Stimulated activated CD4-positive, alpha-beta T cell treated with anti-CD3 and anti-CD28 coated beads, Interleukin-4, amount 100 ng/mL, for 24 hours (primary cell): ENCODE data around the gene ATXN2L.
"Not testable (repeated sequence)": the region's sequence is repeated elsewhere in the genome, so short reads cannot be mapped to it uniquely, and the experiment has no call there.

Experiments
- DNase-seq: peaks from one replicate; pipeline ENCODE4 v3.0.0-alpha.2; 2020

Gene ATXN2L, protein sequence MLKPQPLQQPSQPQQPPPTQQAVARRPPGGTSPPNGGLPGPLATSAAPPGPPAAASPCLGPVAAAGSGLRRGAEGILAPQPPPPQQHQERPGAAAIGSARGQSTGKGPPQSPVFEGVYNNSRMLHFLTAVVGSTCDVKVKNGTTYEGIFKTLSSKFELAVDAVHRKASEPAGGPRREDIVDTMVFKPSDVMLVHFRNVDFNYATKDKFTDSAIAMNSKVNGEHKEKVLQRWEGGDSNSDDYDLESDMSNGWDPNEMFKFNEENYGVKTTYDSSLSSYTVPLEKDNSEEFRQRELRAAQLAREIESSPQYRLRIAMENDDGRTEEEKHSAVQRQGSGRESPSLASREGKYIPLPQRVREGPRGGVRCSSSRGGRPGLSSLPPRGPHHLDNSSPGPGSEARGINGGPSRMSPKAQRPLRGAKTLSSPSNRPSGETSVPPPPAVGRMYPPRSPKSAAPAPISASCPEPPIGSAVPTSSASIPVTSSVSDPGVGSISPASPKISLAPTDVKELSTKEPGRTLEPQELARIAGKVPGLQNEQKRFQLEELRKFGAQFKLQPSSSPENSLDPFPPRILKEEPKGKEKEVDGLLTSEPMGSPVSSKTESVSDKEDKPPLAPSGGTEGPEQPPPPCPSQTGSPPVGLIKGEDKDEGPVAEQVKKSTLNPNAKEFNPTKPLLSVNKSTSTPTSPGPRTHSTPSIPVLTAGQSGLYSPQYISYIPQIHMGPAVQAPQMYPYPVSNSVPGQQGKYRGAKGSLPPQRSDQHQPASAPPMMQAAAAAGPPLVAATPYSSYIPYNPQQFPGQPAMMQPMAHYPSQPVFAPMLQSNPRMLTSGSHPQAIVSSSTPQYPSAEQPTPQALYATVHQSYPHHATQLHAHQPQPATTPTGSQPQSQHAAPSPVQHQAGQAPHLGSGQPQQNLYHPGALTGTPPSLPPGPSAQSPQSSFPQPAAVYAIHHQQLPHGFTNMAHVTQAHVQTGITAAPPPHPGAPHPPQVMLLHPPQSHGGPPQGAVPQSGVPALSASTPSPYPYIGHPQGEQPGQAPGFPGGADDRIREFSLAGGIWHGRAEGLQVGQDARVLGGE

DNA sequence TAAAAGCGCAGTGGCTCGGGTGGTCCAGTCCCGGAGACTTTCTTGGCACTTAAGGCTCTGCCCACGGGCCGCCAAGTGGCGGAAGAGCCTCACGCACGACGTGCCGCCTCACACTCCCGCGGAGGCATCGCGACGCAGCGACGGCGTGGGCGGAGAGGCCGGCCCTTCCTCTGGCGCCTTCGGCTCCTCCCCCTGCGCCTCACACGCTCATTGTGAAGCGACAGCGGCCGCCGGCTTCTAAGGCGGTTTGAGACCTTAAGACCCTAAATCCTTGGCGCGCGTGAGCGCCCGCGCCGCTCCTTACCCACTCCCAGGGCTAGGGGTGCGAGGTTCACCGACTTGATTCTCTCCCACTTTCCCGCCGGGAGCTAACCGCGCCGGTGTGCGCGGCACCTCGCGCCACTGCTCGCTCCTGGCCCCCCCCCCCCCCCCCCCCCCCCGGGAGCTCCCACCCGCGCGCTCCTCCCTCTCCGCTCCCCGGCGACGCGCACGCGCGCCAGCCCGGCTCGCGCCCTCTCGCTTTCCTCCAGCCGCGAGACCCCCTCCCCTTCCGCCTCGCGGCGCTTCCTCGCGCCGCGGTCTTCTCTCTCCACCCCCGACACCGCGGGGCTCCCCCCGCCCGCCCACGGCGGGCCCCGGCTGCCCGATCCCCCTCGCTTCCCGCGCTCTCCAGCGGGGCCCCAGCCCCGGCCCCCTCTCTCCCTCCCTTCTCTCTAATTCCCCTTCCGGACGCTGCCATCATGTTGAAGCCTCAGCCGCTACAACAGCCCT lies at the start of gene ATXN2L:
TSS of gene ATXN2L (plus strand) at position 480 of the 771 bp plus-strand sequence. CDS start at position 741, 261 bp downstream.
- DNase-seq: peak; percentile 96

DNA sequence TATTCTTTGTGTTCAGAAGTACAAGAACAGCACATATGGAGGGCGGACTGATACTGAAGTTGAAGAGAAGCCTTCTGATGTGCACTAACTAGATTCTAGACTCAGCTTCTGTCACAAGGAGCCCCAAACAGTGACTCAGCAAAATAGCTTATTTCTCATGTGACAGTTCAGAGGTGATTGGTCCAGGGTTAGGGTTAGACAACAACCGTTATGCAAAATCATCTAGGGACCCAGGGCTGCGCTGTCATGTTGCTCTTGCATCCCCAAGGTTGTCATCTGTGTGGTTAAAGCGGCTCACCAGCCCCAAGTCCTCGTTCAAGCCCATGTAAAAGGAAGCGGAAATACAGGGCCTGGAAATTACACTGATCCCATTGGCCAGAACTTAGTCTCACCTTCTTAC lies 41.1 kb upstream of the ATXN2L start:
- DNase-seq: not testable (repeated sequence)

DNA sequence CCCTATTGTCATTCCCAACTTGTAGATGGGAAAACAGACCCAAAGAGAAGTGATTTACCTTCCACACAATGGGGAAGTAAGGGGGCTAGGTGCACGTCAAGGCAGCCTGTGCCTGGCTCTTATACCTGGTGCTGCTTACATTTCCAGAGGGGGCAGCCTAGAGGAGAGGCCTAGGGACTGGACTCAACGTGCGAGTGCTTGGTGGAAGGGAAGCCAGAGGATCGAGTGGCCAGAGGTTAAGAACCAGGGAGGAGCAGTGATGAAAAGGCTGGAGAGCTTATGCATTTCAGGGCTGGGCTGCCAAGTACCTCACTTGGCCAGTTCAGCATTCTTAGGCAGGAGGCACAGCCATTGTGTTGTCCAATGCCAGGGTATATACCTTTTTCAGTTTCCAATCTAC lies 40.4 kb upstream of the ATXN2L start:
- not testable (repeated sequence) for DNase-seq

DNA sequence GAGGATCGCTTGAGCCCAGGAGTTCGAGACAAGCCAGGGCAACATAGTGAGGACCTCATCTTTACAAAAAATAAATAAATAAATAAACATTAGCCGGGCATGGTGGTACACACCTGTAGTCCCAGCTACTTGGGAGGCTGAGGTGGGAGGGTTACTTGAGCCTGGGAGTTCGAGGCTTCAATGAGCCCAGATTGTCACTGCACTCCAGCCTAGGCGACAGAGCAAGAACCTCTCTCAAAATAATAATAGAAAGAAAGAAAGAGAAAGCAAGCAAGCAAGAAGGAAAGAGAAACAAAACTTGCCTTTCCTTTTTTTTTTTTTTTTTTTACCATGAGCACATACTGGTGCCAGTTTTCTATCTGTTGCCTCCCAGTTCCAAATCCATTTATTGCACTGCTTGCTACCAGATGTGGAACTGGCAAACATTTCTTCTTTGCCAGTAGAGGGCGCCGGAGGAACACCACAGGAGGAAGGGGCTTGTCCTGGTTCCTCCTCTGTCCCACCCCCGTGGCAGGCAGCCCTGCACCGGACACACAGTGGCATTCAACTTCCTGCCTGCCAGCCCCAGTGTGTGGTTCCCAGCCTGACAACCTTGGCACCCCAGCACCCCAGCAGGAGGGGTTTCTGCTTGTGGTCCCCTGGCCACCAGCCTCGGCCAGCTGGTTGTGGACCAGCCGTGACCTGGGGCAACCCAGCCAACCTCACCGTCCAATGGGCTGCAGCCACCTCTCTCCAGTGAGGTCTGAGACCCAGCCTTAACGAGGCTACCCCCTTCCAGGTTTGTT lies 20.4 kb upstream of the ATXN2L start:
- DNase-seq: peak; percentile 84

DNA sequence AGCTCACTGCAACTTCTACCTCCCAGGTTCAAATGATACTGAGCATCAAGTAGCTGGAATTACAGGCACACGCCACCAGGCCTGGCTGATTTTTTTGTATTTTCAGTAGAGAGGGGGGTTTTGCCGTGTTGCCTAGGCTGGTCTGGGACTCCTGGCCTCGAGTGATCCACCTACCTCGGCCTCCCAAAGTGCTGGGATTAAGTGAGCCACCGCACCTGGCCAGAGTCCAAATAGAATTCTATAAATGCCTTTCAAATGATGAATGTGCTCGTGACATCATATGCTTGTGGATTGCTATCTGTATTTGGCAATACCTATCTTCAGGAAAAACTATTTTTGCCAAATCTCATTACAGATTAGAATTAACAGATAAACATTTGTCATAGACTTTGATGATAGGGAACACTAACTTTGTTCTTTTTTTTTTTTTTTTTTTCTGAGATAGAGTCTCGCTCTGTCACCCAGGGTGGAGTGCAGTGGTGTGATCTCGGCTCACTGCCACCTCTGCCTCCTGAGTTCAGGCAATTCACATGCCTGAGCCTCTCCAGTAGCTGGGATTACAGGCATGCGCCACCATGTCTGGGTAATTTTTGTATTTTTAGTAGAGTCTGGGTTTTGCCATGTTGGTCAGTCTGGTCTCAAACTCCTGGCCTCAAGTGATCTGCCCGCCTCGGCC lies 15.2 kb upstream of the ATXN2L start:
- not testable (repeated sequence) for DNase-seq

DNA sequence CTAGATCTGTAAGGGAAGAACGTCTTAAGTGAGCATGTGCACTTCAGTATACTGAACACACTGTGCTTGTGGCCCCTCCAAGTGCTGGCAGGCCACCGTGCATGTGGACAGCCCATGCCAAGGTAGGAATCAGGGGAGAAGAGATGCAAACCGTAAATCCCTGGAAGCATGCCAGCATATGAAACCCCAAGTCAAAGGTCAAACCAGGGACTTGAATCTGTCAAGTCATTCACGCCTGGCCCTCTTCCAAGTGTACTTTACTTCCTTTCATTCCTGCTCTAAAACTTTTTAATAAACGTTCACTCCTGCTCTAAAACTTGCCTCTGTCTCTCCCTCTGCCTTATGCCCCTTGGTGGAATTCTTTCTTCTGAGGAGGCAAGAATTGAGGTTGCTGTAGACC lies 2.8 kb upstream of the ATXN2L start:
- DNase-seq: no peak

DNA sequence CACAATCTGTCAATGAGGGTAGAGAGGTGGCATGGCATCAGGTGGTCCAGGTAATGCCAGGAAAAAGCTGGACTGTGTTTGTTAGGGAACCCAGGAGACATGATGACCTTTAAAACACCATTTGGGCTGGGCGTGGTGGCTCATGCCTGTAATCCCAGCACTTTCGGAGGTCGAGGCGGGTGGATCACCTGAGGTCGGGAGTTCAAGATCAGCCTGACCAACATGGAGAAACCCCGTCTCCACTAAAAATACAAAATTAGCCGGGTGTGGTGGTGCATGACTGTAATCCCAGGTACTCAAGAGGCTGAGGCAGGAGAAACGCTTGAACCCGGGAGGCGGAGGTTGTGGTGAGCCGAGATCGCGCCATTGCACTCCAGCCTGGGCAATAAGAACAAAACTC lies 2.3 kb upstream of the ATXN2L start:
- not testable (repeated sequence) for DNase-seq

DNA sequence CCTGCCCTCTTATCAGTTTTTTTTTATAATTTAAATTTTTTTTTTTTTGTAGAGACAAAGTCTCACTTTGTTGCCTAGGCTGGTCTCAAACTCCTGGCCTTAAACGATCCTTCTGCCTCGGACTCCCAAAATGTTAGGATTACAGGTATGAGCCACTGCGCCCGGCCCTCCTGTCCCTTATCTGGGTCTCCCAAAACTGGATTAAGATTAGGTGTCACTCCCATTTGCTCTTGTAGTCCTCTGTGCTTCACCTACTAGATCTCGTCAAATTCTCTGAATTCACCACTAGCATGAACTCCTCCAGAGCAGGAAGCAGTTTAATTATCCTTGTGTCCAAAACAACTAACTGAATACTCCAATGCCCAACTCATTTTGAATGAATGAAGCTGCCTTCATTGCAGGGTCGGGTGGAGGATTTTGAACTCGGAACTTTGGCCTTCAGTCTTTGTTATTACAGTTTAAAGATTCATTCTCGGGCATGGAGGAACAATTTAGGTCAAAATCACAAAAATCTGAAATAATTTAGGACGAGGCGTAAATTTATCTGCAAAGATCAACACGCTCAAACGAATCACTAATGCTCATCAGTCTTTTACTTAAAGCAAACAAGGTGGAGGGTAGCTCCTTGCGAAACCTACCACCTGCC lies 802 bp upstream of the ATXN2L start:
- DNase-seq: no peak

DNA sequence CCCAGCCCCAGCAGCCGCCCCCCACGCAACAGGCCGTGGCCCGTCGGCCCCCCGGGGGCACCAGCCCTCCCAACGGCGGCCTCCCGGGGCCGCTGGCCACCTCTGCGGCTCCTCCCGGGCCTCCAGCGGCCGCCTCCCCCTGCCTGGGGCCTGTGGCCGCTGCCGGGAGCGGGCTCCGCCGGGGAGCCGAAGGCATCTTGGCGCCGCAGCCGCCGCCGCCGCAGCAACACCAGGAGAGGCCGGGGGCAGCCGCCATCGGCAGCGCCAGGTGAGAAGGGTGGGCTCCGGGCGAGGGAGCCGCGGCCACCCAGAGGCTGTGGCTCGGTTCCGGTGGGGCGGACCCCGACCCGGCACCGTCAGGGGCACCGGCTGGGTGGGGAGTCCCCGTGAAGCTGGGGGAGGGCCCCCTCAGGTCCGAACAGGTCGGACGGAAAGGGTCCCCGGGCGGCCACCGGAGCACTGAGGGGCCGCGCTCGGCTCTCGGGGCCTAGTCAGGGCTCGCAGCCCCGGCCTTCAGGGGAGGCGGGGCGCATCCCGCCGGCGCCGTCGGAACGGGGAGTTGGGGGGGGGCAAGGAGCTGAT lies 583 bp downstream of the ATXN2L start:
- DNase-seq: no peak

DNA sequence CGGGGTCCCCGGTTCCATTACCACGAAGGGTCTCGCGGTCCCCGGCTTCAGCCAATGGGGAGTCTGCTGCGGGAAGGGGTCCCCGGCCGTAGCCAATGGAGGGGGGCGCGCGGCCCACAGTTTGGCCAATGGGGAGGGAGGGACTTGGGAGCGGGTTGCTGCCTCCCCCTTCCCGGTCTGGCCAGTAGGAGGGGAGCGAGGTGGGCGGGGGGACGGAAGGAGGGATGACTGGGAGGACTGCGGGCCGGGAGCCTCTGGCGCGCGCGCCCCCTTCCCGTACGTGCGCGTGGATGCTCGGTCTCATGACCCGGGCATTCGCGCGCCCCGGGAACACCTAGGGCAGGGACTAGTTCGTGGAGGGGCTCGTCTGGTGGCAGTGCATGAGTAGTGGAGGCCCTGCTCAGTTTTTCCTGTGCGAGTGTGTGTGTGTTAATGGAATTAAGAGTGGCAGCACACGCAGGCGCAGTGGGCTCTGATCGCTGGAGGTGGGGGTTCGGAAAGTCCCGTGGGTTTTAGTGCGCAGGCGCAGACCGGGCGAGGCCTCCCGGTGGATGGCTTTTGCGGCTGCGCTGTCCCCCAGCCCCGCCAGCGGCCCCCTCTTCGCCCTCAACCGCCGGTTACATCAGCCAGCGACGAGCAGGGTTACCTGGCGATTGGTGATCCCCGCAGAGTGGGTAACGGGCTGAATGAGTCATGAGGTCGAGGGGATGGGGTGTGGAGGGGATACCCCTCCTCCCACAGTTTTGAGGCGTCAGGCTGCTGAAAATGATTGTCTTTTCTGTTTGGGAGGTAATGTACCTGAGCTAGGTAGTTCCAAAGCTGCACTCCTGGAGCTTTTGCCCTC lies 1.3 kb downstream of the ATXN2L start:
- peak; percentile 97 for DNase-seq

DNA sequence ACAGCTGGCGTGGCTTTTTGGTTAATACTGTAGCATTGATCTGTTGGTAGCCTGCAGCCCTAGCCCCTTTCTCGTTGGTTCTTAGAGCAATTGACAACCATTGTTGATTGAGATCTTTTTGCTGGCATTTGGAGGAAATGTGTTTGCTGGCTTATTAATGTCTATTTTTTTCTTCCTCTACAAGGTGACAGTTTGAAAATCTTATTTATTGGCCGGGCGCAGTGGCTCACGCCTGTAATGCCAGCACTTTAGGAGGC lies 1.8 kb downstream of the ATXN2L start:
- no peak for DNase-seq

DNA sequence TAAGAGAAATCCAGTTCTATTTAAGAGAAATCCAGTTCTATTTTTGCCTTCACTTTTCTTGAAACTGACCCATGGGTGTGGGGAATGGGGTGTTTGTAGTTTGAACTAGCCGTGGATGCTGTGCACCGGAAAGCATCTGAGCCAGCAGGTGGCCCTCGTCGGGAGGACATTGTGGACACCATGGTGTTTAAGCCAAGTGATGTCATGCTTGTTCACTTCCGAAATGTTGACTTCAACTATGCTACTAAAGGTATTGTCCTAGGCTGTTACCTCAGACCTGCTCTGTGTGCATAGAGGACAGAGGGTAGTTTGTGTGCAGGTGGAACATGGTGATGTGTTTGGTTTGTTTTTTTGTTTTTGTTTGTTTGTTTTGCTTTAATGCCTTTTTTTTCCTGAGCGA lies 3.3 kb downstream of the ATXN2L start:
- no peak for DNase-seq

DNA sequence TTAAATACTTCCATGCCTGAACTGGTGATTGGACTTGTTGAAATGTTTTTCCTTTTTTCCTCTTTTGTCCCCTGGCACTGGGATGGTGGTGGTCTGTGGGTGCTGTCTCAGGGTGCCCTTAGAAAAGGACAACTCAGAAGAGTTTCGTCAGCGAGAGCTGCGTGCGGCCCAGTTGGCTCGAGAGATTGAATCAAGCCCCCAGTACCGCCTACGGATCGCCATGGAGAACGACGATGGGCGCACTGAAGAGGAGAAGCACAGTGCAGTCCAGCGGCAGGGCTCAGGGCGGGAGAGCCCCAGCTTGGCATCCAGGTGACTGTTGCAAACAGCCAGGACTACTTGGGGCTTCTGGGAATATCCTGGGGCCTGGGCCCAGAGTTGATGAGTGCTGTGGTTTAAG lies 6.9 kb downstream of the ATXN2L start:
- DNase-seq: no peak

DNA sequence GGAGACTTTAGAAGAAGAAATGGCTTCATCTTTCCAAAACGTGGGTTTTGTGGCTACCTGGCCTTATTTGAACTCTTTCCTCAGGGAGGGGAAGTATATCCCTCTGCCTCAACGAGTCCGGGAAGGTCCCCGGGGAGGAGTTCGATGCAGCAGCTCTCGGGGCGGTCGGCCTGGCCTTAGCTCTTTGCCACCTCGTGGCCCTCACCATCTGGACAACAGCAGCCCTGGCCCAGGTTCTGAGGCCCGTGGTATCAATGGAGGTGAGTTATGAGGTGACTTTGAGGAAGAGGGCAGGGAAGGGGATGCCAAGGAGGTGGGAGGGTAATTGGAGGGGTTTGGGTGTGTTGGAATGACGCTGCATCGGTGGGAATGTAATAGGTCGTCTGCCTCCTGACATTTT lies 7.7 kb downstream of the ATXN2L start:
- no peak for DNase-seq

DNA sequence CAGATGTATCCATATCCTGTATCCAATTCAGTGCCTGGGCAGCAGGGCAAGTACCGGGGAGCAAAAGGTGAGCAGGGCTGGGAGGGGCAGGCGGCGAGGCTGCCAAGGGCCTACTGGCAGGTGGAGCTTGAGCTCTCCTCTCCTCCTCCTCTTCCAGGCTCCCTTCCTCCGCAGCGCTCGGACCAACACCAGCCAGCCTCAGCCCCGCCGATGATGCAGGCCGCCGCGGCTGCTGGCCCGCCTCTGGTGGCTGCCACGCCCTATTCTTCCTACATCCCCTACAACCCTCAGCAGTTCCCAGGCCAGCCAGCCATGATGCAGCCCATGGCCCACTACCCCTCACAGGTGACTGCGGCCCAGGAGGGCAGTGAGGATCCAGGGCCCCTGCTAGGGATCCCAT lies 11.6 kb downstream of the ATXN2L start:
- no peak for DNase-seq

DNA sequence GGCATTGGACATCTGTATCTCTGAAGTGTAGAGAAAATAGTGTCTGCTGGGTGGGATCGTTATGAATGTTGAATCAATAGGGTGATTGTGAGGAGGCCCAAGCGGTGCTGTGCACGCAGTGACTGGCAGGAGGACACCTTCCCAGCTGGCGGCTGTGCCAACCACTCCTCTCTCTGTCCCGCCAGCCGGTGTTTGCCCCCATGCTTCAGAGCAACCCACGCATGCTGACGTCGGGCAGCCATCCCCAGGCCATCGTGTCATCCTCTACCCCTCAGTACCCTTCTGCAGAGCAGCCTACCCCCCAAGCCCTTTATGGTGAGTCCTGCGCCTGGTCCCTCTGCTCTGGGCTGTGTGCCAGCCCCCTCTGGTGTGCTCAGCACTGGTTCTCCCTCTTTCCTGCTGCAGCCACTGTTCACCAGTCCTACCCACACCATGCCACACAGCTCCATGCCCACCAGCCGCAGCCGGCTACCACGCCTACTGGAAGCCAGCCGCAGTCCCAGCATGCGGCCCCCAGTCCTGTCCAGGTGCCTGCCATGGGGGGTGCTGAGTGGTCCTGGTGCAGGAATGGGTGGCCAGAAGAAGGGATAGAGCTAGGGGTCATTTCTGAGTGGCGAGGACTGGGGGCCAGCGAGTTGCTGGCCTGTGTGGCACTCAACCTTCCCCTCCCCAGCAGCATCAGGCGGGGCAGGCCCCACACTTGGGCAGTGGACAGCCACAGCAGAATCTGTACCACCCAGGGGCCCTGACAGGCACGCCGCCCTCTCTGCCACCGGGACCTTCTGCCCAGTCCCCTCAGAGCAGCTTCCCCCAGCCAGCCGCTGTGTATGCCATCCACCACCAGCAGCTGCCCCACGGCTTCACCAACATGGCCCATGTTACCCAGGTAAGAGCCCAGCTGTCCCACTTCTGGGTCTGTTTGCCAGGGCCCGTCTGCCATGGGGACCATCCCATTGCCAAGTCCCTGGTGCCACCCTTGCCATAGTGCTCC lies 12.4 kb downstream of the ATXN2L start:
- no peak for DNase-seq

DNA sequence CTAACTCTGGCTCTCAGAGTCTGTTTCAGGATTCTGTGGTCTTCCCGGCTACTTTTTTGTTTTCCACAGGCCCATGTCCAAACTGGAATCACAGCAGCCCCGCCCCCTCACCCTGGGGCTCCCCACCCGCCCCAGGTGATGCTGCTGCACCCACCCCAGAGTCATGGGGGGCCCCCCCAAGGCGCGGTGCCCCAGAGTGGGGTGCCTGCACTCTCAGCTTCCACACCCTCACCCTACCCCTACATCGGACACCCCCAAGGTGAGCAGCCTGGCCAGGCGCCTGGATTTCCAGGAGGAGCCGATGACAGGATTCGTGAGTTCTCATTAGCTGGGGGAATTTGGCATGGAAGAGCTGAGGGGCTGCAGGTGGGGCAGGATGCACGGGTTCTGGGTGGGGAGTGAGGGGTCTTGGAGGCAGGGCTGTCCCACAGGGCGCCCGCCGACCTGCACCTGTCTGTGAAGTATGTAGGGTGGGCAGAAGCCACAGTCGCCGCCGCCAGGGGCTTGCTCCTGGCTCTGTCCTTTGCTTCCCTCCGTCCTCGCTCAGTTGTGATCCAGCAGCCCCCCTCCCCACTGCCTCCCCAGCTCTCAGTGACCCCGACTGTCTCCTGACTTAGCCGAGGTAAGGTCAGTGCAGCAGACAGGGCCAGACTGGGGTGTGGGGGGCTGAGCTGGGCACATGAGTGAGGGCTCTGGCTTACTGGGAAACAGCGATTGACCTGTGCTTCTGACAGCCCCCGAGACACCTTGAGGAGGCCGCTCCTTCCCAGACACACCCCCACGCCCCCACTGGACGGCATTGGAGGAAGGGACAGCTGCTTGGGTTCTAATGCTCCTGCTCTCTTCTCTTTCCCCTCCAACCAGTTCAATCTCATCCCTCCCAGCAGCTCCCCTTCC lies 13.3 kb downstream of the ATXN2L start:
- no peak for DNase-seq

DNA sequence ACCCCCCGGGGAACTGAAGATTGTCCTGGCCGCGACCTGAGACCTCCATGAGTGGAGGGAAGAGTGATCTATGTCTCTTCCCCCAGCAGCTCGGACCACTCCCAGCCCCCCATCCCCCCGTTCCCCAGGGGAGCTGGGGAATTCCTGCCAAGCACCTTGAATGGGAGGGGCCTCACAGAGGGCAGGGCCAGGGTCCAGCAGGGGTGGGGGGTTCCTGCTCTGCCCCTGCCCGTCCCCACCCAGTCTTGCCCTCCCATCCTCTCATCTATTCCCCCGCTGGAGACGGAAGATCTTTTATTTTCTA lies 13.9 kb downstream of the ATXN2L start:
- no peak for DNase-seq
